Stimulated activated CD8-positive, alpha-beta memory T cell treated with anti-CD3 and anti-CD28 coated beads, Interleukin-4, amount 100 ng/mL, for 48 hours (primary cell): ENCODE data around the gene ANKFY1.
"Not testable (repeated sequence)": the region's sequence is repeated elsewhere in the genome, so short reads cannot be mapped to it uniquely, and the experiment has no call there.

Experiments
- DNase-seq: peaks from one replicate; pipeline ENCODE4 v3.0.0-alpha.2; 2020

The ANKFY1 gene

DNA sequence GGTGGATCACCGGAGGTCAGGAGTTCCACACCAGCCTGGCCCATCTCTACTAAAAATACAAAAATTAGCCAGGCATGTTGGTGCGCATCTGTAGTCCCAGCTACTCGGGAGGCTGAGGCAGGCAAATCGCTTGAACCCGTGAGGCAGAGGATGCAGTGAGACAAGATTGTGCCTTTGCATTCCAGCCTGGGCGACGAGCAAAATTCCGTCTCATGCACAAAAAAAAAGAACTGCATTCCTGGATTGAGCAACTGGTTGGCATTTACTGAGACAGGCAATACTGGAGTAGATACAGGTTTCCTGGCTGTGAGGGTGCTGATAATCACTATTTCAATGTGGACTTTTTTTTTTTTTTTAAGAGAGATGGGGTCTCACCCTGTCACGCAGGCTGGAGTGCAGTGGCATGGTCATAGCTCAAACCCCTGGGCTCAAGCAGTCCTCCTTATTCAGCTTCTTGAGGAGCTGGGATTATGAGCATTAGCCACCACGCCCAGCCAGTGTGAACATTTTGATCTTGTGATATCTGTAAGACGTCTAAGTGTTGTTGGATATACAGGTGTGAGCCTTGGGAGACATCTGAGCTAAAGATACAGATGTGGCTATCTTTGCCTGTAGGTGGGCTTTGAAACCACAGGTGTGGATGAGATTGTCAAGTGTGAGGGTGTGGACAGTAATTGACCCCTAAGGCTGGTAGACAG is 115.0 kb downstream of the ANKFY1 start:
- DNase-seq: no peak

DNA sequence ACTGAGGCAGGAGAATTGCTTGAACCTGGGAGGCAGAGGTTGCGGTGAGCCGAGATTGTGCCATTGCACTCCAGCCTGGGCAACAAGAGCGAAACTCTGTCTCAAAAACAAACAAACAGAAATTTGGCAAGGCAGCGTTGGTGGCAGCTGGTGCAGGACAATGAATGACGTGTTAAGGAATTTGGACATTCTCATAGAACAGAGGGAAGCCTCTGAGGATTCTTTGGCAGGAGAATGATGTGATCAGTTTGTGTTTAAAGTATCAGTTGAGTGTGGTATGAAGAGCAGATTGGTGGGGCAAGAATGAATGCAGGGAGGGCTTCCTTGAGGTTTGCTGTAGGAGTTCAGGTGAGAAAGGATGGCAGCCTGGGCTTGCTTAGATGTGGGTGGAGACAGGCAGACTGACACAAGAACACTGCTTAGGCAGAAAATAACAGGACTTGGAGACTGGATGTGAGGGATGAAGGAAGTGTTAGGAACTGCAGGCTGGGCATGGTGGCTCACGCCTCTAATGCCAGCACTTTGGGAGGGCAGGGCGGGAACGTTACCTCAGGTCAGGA is 115.9 kb downstream of the ANKFY1 start:
- DNase-seq: no peak

DNA sequence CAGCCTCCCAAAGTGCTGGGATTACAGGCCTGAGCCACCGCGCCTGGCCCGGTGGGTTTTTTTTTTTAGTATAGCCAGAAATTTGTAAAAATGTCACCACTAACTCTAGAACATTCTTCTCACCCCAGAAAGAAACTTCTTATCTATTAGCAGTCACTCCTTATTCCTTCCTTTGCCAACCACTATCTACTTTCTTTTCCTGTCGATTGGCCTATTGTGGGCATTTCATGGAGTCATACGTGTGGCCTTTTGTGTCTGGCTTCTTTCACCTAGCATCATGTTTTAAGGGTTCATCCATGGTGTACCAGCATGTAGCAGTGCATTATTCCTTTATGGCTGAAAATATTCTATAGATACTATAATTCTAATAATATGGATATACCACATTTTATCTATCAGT is 117.1 kb downstream of the ANKFY1 start:
- DNase-seq: no peak

DNA sequence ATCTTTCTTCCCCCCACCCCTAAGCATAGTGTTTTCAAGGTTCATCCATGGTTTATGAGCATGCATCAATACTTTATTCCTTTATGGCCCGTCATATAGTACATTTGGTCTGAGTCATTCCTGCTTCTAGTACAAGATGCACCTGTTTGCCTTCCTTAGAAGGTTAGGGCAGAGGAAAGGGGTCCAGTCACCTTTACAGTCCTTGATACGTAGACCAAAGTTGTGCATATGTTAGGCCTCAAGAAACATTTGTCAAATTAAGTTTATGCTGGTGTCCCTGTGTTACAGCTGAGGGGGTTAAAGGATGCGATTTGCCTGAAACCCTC is 119.4 kb downstream of the ANKFY1 start:
- no peak for DNase-seq

DNA sequence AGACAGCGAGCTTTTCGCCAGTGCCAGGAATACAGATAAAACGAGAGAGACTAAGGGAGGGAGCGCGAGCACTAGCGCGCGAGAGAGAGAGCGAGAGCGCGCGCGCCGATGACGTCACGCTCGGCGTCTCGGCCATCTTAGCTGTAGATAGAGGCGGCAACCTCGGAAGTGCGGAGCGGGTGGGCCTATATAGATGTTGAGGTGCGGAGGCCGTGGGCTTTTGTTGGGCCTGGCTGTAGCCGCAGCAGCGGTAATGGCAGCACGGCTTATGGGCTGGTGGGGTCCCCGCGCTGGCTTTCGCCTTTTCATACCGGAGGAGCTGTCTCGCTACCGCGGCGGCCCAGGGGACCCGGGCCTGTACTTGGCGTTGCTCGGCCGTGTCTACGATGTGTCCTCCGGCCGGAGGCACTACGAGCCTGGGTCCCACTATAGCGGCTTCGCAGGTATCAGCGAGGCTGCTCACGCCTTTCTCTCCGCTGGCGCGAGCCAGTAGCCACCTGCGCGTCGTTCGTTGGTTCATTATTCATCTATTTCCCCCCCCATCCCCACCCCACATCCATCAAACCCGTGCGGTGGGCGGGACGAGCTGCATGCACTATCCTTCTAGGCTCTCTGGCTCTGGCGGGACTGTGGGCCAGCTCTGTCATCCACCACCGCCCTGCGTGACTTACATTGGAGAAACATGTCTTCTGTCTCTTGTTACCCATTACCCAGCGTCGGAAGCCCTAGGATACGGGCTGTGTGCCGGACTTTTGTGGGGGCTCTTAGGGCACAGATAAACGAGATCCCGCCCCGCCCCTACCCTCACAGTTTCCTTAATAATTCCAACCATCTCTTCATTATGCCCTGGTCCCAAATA is 120.0 kb downstream of the ANKFY1 start:
- peak; percentile 91 for DNase-seq

DNA sequence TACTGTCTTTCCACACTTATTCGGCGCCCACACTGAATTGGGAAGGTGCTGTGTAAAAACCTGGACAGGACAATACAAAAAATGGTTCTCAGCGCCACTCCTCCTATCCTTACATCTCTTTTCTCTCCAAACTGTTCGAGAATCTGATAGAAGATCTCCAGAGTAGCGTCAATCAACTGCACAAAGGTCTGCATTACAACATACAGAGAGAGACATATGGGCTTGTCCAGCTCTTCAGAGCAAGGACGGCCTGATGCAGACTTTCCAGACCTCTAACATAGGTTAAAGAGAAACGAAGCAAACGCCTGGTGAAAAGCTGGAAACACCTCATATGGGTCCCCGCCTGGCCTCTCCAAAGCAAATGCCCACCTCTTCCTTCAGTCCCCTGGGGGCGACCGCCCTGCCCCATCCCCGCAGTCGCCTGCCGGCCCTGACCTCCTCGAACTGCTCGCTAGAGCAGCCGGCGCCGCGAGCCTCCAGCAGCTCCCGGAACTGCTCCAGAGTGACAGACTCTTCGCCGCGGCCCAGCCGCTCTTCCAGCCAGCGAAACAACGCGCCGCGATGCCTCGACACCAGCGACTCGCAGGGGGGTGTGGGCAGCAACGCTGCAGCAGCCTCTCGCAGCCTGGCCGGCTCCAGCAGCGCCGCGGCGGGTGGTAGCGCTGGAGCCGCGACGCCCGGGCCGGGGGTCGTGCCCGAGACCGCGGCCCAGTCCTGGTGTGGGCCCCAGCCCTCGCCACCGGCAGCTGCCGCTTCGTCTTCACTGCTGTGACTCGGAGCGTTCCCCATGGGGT is 121.5 kb downstream of the ANKFY1 start:
- DNase-seq: peak; percentile 45

DNA sequence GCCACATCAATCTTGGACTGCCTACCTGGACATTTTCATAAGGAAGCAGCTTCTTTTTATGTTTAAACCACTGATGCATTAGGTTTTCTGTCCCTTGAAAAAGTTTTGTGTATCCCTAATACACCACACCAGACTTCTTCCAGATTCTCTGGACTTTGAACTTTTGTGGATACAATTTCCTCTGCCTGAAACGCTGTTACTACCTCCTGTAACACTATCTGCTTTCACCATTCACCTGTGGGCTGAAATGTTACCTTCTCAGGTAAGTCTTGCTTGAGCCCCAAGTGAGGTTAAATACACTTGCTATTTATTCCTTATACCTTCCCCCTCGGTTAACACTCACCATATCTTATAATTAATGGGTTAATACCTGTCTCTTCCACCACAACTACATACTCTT is 123.7 kb downstream of the ANKFY1 start:
- no peak for DNase-seq

DNA sequence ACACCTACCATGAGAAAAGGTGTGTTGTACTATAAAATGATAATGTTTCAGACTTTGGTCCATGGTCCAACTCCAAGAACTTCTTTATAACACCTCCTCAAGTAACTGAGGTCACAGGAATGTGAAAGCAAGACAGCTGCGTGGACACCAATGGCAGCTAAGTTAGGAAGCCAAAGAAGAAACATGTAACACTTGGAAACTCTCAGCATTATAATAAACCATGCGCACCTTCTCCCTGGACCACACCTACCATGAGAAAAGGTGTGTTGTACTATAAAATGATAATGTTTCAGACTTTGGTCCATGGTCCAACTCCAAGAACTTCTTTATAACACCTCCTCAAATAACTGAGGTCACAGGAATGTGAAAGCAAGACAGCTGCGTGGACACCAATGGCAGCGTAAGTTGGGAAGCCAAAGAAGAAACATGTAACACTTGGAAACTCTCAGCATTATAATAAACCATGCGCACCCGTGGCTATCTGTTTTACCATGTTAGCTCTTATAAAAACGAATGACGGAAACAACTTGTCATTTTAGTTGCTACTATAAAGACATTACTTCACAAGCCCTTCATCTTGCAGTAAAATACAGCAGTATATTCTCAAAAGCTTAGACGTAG is 124.8 kb downstream of the ANKFY1 start:
- not testable (repeated sequence) for DNase-seq

DNA sequence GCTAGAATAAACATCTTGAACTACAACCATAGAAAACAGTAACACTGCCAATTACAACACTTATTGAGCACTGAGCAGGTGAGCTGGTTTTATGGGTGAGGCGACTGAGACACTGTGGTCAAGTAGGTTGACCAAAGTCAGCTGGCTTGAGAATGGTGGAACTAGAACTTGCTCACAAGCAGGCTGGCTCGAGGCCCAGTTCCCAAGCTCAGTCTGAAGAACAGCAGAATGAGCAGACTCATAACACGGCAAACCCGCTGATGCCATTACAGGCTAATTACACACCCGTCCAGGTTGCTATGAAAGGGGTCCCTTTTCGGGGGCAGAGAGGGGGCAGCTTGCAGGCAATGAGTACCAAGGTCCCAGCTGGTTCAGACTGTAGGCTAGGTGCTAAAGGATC is 127.4 kb downstream of the ANKFY1 start:
- no peak for DNase-seq

DNA sequence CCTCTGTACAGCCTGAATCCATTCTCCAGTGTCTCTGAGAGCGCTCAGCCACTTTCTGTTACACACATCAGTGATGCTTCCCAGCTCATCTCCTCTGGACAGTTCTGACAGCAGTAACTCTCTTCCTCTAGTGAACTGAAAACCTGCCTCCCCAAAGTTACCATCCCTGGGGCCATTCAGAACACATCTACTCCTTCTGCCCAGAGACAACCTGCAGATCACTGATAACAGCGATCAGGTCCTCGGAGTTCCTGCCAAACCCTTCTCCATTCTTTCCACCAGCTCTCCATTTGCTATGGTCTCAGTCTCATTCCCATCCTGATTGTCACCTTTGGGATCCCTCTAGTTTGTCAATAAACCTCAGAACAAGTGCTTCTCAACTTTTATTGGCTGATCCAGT is 128.3 kb downstream of the ANKFY1 start:
- DNase-seq: no peak

DNA sequence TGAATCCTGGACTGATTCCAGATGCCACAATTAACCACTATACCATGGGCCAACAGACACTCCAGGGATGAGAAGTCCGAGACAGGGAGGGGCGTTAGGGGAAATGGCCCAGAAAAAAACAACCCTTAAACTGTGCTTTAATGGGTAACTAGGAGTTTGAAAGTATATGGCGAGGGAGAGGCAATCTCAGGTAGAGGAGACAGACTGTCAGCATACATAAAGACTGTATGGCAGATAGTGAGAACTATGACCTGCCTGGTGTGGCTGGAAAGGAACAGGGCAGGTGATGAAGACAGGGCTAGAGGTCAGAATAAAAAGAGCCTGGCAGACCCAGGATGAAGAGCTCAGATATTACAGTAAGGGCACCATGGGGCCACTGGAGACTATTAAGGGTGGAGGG is 129.1 kb downstream of the ANKFY1 start:
- no peak for DNase-seq

DNA sequence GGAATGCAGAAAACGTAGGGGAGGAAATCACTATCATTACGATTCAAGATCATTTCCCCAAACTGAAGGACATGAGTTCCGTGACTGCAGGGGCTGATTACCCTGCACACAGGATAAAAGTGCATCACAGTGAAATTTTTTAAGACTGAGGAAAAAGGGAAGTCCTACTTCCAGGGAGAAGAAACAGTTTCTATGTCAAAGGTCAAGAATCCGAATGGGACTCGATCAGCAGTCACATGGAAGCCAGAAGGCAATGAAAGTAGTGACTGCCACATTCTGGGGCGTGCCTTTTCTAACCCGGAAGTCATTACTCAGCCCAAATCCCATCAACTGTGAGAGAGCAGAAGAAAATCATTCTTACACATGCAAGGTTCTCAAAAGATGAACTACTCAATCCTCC is 133.1 kb downstream of the ANKFY1 start:
- DNase-seq: no peak

DNA sequence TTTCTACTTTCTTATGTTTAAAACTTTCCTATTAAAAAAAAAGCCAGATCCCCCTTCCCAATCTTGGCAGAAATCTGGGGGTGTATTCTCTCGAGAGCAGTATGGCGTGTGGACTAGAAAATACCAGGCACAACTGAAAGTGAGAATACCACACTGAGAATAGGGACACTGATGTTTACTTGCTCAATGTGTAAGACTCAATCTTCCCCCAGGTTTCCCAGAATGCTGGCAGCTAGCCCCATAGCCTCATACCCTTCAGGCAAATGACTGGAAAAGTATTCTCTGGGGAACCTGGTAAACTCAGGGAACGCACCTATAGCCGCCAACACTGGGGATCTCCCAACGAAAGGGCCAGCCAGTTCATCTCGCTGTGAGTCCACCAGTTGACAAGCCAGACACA is 136.2 kb downstream of the ANKFY1 start:
- no peak for DNase-seq

DNA sequence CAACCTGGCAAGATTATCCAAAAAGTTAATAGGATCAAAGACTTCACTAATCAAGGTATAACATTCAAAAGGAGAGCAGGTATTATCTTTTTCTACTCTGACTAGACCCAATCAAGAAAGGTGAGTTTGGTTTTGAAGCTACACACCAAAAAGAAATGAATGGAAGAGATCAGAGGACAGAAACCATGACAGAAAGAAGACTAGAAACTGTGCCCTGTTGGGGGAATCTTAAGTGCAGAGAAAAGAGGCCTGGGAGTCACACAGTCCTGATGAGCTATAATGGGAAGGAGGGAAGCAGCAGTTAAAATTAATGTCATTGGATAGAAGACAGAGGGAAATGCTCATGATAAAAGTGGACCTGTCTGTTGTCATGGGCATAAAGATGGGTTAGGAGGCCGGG is 138.2 kb downstream of the ANKFY1 start:
- DNase-seq: no peak

DNA sequence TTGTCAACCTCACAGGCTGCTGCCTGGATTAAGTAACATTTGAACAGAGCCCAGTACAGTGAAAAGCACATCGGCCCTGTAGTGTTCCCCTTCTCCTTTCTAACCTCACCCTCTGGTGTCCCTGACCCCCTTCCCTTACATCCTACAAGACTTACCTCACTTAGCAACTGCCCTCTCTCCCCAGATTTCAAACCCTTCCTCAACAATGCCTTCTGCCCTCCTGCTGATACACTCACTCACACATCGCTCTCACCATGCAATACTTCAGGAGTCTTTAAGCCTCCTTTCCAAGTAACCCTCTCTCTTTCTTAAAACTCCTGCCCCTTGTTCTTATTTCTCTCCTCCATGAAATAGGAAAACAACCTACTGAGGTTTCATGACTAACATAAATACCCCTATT is 138.8 kb downstream of the ANKFY1 start:
- no peak for DNase-seq

DNA sequence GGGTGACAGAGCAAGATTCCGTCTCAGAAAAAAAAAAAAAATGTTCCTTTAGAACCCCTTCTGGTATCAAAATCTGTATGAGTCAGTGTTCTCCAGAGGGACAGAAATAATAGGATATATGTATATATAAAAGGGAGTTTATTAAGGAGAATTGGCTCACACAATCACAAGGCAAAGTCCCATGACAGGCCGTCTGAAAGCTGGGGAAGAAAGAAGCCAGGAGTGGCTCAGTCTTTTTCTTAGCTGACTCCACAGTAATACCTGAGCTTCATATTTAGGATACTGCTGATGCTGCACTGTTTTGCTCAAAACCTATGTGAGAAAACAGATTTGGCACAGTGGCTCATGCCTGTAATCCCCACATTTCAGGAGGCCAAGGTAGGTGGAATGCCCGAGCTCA is 143.4 kb downstream of the ANKFY1 start:
- no peak for DNase-seq

DNA sequence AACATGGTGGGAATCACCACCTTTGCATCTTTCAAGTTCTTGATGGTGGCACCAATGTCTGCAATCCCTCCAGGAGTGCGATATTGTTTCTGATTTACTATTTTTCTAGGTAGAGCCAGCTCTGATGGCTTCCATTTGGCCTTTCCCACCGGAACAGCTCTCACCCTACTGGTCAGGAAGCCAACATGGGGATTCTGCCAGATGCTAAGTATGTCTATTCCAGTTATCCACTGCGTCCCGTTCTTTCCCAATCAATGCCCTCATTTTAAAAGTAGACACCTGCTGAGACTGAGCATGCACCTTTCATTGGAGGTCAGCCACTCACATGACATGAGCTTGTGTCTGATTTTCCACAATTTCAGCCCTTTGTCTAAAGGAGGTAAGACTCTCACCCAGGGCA is 144.5 kb downstream of the ANKFY1 start:
- DNase-seq: no peak

DNA sequence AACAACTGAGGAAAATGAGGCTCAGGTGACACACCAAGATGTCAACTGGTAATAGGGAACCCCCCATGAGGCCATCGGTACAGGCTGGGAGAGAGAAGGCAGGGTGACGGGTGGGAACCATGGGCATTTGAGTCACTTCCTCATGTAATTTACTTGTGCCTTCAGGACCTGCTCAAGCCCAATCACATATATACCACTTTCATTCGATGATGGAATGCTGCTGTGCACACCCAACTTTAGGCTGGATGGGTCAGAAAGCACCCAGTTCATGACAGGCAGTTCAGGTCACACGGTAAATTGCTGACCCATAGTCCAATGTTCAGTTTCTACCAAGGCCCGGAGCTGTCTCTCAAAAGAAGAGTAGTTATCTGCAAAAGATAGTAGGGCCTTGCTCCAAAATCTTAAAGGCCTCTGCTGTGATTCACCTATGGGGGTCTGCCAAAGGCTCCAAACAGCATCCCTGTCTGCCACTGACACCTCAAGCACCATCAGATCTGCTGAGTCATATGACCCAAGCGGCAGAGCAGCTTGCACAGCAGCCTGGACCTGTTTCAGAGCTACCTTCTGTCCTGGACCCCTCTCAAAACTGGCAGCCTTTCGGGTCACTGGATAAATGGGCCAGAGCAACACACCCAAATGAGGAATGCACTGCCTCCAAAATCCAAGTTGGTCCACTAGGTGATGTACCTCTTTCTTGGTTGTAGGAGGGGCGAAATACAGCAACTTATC is 145.6 kb downstream of the ANKFY1 start:
- no peak for DNase-seq

DNA sequence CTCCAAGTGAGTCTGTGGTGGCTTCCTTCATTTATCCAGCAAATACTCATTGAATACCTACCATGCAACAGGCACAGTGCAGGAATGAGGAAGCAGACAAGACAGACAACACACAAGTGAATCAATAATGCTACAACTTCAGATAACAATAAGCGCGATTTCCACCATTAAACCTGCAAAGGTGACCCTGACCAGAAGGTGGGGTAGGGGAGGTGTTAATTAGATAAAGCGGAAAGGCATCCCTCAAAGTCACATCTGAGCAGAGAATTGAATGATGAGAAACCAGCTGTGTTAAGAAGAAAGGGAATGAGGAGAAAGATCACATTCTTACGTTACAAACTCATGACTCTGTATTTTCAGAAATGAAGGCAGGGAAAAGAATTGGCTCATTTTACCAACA is 147.3 kb downstream of the ANKFY1 start:
- no peak for DNase-seq
